Effector memory CD8-positive, alpha-beta T cell (primary cell): ENCODE measurements around the gene PPM1D.
A peak's percentile ranks its signal among the peaks of the same experiment; 100 is the strongest.
"Not testable (repeated sequence)": the region's sequence is repeated elsewhere in the genome, so short reads cannot be mapped to it uniquely, and the experiment has no call there.

Source experiments
- ATAC-seq: fragments of 150-1000 bp; cut with Tn5 transposase; replicated peaks from 2 replicates; pipeline ENCODE4 v1.10.0; 2021; ENCODE audit warnings: mild to moderate bottlenecking, moderate library complexity
- DNase-seq, 3 experiments: peaks; one replicate each; pipeline ENCODE4 v3.0.0; 2021
- H3K27ac Mint-ChIP-seq, 2 donors: one replicate each; pipeline ENCODE4 v1.8.0; 2022; ENCODE audit warnings: mild to moderate bottlenecking in 2 of 2, mixed read lengths in 2 of 2, moderate library complexity in 2 of 2
- H3K27me3 Mint-ChIP-seq, 2 donors: one replicate each; pipeline ENCODE4 v1.8.0; 2022; ENCODE audit warnings: mixed read lengths in 2 of 2
- H3K36me3 Mint-ChIP-seq: one replicate; pipeline ENCODE4 v1.8.0; 2022; ENCODE audit warnings: mild to moderate bottlenecking, moderate library complexity, mixed read lengths; ENCODE audit not compliant: insufficient read depth
- H3K4me1 Mint-ChIP-seq, 2 donors: one replicate each; pipeline ENCODE4 v1.8.0; 2022; ENCODE audit warnings: low read depth in 2 of 2, mixed read lengths in 2 of 2
- H3K4me3 Mint-ChIP-seq, 2 donors: one replicate each; pipeline ENCODE4 v1.8.0; 2022; ENCODE audit warnings: mild to moderate bottlenecking in 2 of 2, mixed read lengths in 2 of 2, moderate library complexity in 2 of 2
- H3K9me3 Mint-ChIP-seq, 2 donors: one replicate each; pipeline ENCODE4 v1.8.0; 2022; ENCODE audit warnings: mixed read lengths in 2 of 2

The PPM1D gene

DNA sequence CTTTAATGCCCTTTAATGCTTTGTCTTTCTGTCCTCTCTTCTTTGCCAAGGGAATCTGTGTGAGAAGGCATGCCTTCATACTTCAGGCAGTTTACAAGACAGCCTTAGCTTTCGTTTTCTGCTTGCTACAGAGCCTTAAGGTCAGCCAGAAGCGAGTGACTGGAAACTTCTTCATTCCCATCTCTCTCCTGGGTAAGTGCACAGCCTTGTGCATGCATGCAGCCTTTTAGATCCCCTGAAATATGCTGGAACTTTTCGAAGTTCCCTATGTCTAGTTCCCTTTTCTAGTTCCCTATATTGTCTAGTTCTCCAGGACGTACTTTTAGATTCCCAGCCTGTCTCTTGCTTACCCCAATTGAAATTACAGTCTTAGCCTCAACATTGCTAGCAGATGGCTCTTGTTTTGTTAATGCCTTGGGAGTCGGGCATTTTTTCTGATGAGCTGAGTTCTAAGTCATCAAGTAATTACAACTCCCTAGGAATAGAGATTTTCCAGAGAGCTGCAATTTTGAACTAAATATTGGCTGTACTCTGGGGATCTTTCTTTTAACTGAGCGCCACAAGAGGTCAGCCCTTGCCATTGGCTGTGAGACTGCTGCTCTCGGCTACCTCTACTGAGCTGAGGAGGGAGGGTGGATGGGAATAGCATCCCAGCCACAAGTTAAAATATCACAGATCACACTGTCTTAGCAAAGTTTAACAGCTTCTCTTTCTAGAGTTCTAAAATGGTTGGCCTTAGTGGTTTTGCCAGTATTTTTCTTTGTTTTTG, 22.7 kb upstream of the PPM1D start:
- Mint-ChIP-seq H3K27me3 (peaks cover 4% of the 10 kb centered on the region in 2 donors), H3K4me3 (peak overlapping the region; percentile 39 to 45), H3K9me3 (no peaks in the 10 kb centered on the region), H3K4me1 (no peaks in the 10 kb centered on the region), H3K27ac (no peak overlapping the region), H3K36me3 (no peaks in the 10 kb centered on the region)
- no peak for DNase-seq
- ATAC-seq, result peak; percentile 29

DNA sequence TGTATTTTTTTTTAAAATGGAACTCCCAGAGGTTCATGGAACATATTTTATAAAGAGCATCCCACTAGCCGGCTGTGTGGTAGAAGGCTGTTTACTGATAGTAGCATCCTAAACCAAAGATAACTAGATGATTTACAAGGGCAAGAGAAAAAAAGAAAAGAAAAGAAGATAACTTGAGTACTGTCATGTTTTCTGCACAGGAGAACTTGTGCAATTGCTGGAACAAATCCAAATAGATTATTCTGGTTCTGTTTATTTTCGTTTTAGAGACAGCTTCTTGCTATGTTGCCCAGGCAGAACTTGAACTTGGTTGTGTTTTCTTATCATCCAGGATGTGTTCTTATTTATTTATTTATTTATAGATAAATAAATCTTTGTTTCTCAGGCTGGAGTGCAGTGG, 20.9 kb upstream of the PPM1D start:
- H3K4me3 Mint-ChIP-seq, result no peak overlapping the region
- H3K36me3 Mint-ChIP-seq, result no peaks in the 10 kb centered on the region
- no peak overlapping the region for H3K27ac Mint-ChIP-seq
- no peak for ATAC-seq
- DNase-seq, result no peak
- H3K9me3 Mint-ChIP-seq, result no peaks in the 10 kb centered on the region
- peaks cover 0 to 4% of the 10 kb centered on the region in 2 donors for H3K27me3 Mint-ChIP-seq
- H3K4me1 Mint-ChIP-seq, result no peaks in the 10 kb centered on the region

DNA sequence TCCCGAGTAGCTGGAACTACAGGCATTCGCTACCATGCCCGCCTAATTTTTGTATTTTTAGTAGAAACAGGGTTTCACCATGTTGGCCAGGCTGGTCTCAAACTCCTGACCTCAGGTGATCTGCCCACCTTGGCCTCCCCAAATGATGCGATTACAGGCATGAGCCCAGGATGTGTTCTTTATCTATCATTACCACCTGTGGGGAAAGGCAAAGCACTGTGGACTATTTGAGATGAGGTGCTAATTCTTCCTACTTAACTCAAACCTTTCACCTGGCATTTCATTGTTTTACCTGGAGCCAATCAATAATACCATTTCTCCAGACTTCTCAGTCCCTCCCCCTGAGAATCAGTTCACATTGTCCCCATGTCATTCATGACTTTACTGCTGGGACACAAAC, 20.4 kb upstream of the PPM1D start:
- ATAC-seq, result no peak
- peaks cover 0 to 4% of the 10 kb centered on the region in 2 donors for H3K27me3 Mint-ChIP-seq
- H3K36me3 Mint-ChIP-seq, result no peaks in the 10 kb centered on the region
- H3K27ac Mint-ChIP-seq, result no peak overlapping the region
- no peak for DNase-seq
- H3K4me1 Mint-ChIP-seq, result no peaks in the 10 kb centered on the region
- H3K9me3 Mint-ChIP-seq, result no peaks in the 10 kb centered on the region
- H3K4me3 Mint-ChIP-seq, result no peak overlapping the region

DNA sequence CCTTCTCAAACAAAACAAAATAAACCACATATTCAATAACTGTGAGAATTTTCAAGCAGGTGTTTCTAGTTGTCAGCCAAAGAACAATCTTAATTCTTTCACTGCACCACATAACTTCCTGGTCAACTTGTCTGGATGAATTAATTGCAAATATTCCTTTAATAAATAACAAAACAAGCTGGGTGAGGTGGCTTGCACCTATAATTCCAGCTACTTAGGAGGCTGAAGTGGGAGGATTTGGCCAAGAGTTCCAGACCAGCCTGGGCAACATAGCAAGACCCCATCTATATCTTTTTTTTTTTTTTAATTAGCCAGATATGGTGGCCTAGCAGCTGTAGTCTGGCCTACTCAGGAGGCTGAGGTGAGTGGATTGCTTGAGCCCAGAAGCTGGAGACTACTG, 17.0 kb upstream of the PPM1D start:
- H3K36me3 Mint-ChIP-seq, result no peaks in the 10 kb centered on the region
- no peak overlapping the region for H3K27ac Mint-ChIP-seq
- DNase-seq (no peak), ATAC-seq (no peak)
- H3K9me3 Mint-ChIP-seq, result no peaks in the 10 kb centered on the region
- peaks cover 4 to 9% of the 10 kb centered on the region in 2 donors for H3K27me3 Mint-ChIP-seq
- no peak overlapping the region for H3K4me3 Mint-ChIP-seq
- no peaks in the 10 kb centered on the region for H3K4me1 Mint-ChIP-seq

DNA sequence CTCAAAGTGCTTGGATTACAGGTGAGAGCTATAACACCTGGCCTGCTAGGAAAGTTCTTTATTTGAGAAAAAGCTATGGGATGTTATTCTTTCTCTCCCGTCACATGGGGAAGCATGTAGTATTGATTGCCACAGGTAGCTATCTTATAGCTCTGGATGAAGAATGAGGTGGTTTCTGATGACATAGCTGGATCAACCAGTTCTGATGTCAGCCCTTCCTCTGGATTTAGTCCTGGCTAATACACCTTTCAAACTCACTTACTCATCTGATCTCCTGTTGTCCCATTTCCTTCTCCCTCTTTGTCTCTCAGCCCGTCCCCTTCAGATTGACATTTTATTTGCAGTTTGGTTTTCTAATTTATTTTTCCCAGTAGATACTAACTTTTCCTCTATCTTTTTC, 14.1 kb upstream of the PPM1D start:
- Mint-ChIP-seq H3K36me3 (peaks cover 3% of the 10 kb centered on the region), H3K27me3 (peaks cover 0 to 9% of the 10 kb centered on the region in 2 donors), H3K9me3 (no peaks in the 10 kb centered on the region), H3K4me1 (no peaks in the 10 kb centered on the region), H3K4me3 (no peak overlapping the region), H3K27ac (no peak overlapping the region)
- no peak for DNase-seq
- no peak for ATAC-seq

DNA sequence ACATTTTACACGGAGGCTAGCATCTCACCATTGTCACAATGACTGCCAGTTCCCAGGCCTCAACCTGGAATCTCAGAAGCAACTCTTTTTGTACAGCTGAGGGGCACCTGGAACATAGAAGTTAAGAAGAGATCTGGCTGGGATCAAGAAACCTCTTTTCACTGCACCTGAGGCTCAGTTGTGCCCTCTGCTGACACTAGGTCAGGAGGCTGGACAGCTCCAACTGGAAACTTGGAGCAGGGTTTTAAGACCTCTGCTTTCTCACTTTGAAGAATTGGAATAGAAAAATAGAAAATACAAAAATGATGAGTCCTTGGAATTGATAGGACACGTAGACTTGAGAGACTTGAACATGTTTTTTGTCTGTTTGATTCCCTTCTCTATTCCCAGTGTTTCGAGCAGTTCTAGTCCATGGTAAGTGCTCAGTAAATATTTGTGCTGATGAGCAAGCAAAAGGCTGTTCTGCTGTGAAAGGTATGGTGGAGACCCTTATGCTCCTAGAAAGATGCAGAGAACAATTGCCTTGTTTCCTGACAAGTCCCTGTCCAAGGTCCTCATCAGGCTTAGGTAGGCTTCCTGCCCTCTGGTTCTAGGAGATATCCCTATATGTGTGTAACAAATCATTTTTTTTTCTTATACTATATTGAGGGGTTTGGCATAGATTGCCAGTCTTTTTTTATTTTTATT, 13.6 kb upstream of the PPM1D start:
- Mint-ChIP-seq H3K27ac (no peak overlapping the region), H3K27me3 (peaks cover 0 to 9% of the 10 kb centered on the region in 2 donors), H3K4me3 (no peak overlapping the region), H3K9me3 (no peaks in the 10 kb centered on the region), H3K4me1 (no peaks in the 10 kb centered on the region), H3K36me3 (peaks cover 3% of the 10 kb centered on the region)
- ATAC-seq, result no peak
- DNase-seq, result no peak

DNA sequence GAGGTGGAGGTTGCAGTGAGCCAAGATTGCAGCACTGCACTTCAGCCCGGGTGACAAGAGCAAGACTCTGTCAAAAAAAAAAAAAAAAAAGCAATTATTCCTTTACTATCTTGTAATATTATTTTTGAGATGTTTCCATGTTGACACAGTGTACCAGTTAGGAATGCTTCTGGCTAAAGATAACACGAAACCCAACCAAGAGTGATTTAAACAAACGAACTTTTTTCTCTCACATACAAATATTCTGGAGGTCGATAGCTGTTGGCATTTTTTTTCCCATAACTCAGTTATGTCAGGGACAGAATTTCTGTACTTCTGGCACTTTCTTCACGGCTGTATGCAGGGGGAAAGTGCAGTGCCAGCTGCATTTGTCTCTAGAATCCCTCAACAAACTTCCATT, 9.9 kb upstream of the PPM1D start:
- no peak for ATAC-seq
- H3K9me3 Mint-ChIP-seq, result no peaks in the 10 kb centered on the region
- H3K36me3 Mint-ChIP-seq, result peaks cover 3% of the 10 kb centered on the region
- H3K4me1 Mint-ChIP-seq, result no peaks in the 10 kb centered on the region
- no peak overlapping the region for H3K27ac Mint-ChIP-seq
- no peak overlapping the region for H3K4me3 Mint-ChIP-seq
- no peak for DNase-seq
- H3K27me3 Mint-ChIP-seq, result peaks cover 0 to 9% of the 10 kb centered on the region in 2 donors

DNA sequence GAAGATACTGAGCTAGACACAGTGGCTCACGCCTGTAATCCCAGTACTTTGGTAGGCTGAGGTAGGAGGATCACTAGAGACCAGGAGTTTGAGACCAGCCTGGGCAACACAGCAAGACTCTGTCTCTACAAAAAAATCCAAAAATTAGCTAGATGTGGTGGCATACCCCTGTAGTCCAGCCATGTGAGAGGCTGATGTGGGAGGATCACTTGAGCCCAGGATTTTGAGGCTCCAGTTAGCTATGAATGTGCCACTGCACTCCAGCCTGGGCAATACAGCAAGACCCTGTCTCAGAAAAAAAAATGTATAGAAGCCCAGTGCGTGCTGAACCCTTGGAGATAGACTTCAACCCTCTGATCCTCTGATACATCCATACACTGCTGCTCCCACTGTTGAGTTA, 7.2 kb upstream of the PPM1D start:
- DNase-seq (no peak), ATAC-seq (no peak)
- Mint-ChIP-seq H3K4me1 (no peaks in the 10 kb centered on the region), H3K9me3 (no peaks in the 10 kb centered on the region), H3K36me3 (peaks cover 3% of the 10 kb centered on the region), H3K4me3 (no peak overlapping the region), H3K27ac (no peak overlapping the region), H3K27me3 (no peaks in the 10 kb centered on the region)

DNA sequence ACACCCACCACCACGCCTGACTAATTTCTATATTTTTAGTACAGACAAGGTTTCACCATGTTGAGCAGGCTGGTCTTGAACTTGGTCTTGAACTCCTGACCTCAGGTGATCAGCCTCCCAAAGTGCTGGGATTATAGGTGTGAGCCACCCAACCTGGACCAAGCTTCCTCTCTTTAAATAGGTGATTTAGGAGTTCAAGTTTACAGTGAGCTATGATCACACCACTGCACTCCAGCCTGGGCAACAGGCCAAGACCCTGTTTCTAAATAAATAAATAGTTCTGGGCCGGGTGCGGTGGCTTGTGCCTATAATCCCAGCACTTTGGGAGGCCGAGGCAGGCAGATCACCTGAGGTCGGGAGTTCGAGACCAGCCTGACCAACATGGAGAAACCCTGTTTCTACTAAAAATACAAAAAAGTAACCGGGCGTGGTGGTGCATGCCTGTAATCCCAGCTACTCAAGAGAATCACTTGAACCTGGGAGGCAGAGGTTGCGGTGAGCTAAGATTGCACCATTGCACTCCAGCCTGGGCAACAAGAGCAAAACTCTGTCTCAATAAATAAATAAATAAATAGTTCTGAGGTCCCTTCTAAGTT, 6.5 kb upstream of the PPM1D start:
- not testable (repeated sequence) for H3K27ac Mint-ChIP-seq, H3K36me3 Mint-ChIP-seq, H3K4me3 Mint-ChIP-seq, H3K27me3 Mint-ChIP-seq, ATAC-seq, H3K4me1 Mint-ChIP-seq, H3K9me3 Mint-ChIP-seq, DNase-seq

DNA sequence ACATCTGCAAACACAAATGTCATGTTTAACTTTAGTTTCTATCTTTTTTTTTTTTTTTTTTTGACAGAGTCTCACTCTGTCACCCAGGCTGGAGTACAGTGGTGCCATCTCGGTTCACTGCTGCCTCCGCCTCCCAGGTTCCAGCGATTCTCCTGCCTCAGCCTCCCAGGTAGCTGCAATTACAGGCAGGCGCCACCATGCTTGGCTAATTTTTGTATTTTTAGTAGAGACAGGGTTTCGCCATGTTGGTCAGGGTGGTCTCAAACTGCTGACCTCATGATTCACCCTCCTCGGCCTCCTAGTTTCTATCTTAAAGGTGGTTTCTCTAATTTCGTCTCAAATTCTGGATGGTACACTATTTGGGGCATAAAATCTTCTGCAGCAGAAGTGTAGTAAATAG, 5.8 kb upstream of the PPM1D start:
- not testable (repeated sequence) for H3K9me3 Mint-ChIP-seq, DNase-seq, ATAC-seq, H3K4me1 Mint-ChIP-seq, H3K4me3 Mint-ChIP-seq, H3K36me3 Mint-ChIP-seq, H3K27ac Mint-ChIP-seq, H3K27me3 Mint-ChIP-seq

DNA sequence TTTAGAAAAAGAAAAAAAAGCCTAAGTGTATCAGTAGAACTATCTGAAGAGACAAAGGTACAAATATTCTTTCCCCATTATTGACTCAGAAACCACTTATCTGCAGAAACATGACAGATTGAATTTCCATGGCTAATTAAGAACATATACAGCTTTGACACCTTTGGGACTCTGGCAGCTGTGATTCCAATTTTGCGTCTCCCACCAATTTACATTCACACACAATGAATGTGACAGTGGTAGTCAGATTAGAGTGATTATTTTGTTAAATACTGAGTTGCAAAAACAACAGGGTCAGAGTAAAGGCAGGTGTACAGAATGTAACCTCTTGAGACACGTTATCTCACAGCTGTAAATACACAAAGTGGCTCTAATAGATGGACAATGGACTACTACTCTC, 5.3 kb upstream of the PPM1D start:
- Mint-ChIP-seq H3K27me3 (no peaks in the 10 kb centered on the region), H3K4me1 (peaks cover 6 to 13% of the 10 kb centered on the region in 2 donors), H3K27ac (no peak overlapping the region), H3K4me3 (no peak overlapping the region), H3K36me3 (peaks cover 2% of the 10 kb centered on the region), H3K9me3 (no peaks in the 10 kb centered on the region)
- no peak for ATAC-seq
- no peak for DNase-seq

DNA sequence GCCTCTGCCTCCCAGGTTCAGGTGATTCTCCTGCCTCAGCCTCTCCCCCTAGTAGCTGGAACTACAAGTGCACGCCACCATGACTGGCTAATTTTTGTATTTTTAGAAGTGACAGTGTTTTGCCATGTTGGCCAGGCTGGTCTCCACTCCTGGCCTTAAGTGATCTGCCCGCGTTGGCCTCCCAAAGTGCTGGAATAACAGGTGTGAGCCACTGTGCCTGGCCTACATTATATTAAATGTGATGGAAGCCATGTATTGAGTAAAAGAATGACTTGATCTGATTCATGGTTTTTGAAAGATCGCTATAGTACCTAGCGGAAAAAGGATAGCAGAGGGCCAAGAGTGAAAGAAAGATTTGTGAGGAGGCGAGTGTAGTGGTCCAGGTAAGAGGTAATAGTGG, 2.7 kb upstream of the PPM1D start:
- DNase-seq (no peak), ATAC-seq (no peak)
- Mint-ChIP-seq H3K4me3 (no peak overlapping the region), H3K9me3 (no peaks in the 10 kb centered on the region), H3K27ac (no peak overlapping the region), H3K27me3 (no peaks in the 10 kb centered on the region), H3K4me1 (peaks cover 14 to 25% of the 10 kb centered on the region in 2 donors), H3K36me3 (peaks cover 16% of the 10 kb centered on the region)

DNA sequence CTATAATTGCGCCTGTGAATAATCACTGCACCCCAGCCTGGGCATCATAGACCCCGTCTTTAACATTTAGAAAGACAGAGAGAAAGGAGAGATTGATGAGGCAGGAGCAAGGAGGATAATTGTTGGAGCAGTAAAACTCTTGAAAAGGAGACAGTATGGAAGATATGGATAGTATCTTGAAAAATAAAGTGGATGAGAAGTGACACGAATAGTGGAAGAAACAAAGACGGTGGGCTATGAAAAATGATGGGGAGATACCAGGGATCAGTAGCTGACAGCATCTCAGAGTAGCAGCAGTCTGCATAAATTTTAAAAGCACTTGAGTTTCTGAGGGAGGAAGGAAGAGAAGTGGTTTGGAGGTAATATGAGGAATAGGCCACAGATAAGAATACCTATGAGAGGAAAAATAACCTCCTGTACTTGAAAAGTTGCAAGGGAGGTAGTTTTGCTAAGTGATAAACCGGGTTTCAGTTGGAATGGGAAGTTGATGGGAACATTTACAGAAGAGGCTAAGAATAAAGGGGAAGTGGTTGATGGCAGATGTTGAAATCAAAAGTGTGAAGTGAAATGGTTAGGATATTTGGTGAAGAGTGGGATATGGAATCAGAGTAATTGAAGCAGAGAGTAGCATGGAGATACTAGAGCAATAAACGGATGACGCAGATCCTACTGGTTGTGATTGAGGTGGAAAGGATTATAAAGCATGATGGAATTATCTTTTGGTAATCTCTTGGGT, 1.8 kb upstream of the PPM1D start:
- ATAC-seq, result no peak
- peaks cover 16% of the 10 kb centered on the region for H3K36me3 Mint-ChIP-seq
- no peaks in the 10 kb centered on the region for H3K9me3 Mint-ChIP-seq
- no peak for DNase-seq
- H3K4me3 Mint-ChIP-seq, result peak overlapping the region in 1 of 2 donors; percentile 6
- H3K27me3 Mint-ChIP-seq, result no peaks in the 10 kb centered on the region
- no peak overlapping the region for H3K27ac Mint-ChIP-seq
- H3K4me1 Mint-ChIP-seq, result peaks cover 18 to 30% of the 10 kb centered on the region in 2 donors
